ENCODE data around the gene IKBKE. TPM values are rescaled to one million over a fixed set of nuclear protein-coding genes. Genes with fewer than 3 reads are reported as not detected.
"Not testable (repeated sequence)": the region's sequence is repeated elsewhere in the genome, so short reads cannot be mapped to it uniquely, and the experiment has no call there.

The IKBKE gene
- total RNA-seq, 8 experiments from 2014 or later: 0.05 to 10.0 (median 3.3) TPM

- in situ Hi-C loops (cut with MboI; ENCODE audit: low pct_unique_long_range_greater_than_20kb in 2 of 9, low sequenced_read_pairs in 9 of 9, unreplicated experiment in 9 of 9): loop anchor here in 8 of 9 experiments (10.0 to 25.0 kb wide), 3 partner anchors 102 to 430 kb away; partner anchors contain the start of gene FCMR (in 4 of the 8)
- ATAC-seq (replicated peaks in 6 of 8): no peak
- WGBS, 10 experiments: 83 to 100% (median 100%) methylated on average over 1 to 2 of the region's 2 CpGs; no CpG with 5 or more reads in 5 of the 10 experiments
Measured at GRCh38 chr1:206482611-206483010, 12.3 kb downstream of the IKBKE start.

GRCh38 chr1:206483864-206484263 is 13.6 kb downstream of the IKBKE start:
- not testable (repeated sequence) for H3K4me1 ChIP-seq (replicated peaks in 1 of 2); ATAC-seq (replicated peaks in 6 of 8); H3K27ac ChIP-seq; H3K4me3 ChIP-seq
- WGBS, 10 experiments: 83 to 100% (median 95%) methylated on average over 1 of the region's 1 CpG; no CpG with 5 or more reads in 2 of the 10 experiments
- in situ Hi-C loops (cut with MboI; ENCODE audit: low pct_unique_long_range_greater_than_20kb in 2 of 9, low sequenced_read_pairs in 9 of 9, unreplicated experiment in 9 of 9): loop anchor here in 8 of 9 experiments (10.0 to 25.0 kb wide), 3 partner anchors 101 to 428 kb away; partner anchors contain the start of gene FCMR (in 4 of the 8)

More at GRCh38 chr1:206482611-206483010, 12.3 kb downstream of the IKBKE start:
- Histone ChIP-seq H3K27ac (no peak overlapping the region), H3K4me1 (replicated peaks in 1 of 2) (no peaks in the 10 kb centered on the region), H3K4me3 (no peak overlapping the region)

GRCh38 chr1:206484901-206485300 is 14.6 kb downstream of the IKBKE start:
- H3K4me3 ChIP-seq: no peak overlapping the region
- peaks cover 0 to 2% of the 10 kb centered on the region in 2 donors for H3K4me1 ChIP-seq (replicated peaks in 1 of 2)
- WGBS, 10 experiments: 88 to 100% (median 93%) methylated on average over 3 to 10 of the region's 10 CpGs; no CpG with 5 or more reads in 3 of the 10 experiments
- in situ Hi-C loops (cut with MboI; ENCODE audit: low pct_unique_long_range_greater_than_20kb in 2 of 9, low sequenced_read_pairs in 9 of 9, unreplicated experiment in 9 of 9): loop anchor here (5.0 to 25.0 kb wide), 5 partner anchors 97 to 427 kb away; partner anchors contain the start of gene FCMR (in 4 of the 9)
- no peak for ATAC-seq (replicated peaks in 6 of 8)
- H3K27ac ChIP-seq: no peak overlapping the region

- in situ Hi-C loops (cut with MboI; ENCODE audit: low pct_unique_long_range_greater_than_20kb in 2 of 9, low sequenced_read_pairs in 9 of 9, unreplicated experiment in 9 of 9): loop anchor here (5.0 to 25.0 kb wide), 5 partner anchors 95 to 425 kb away; partner anchors contain the start of gene FCMR (in 4 of the 9)
- H3K27ac ChIP-seq: no peak overlapping the region
- no peak overlapping the region for H3K4me3 ChIP-seq
- H3K4me1 ChIP-seq (replicated peaks in 1 of 2): peaks cover 9 to 12% of the 10 kb centered on the region in 2 donors
- ATAC-seq (replicated peaks in 6 of 8): no peak
- WGBS, 10 experiments: 60 to 93% (median 84%) methylated on average over 2 to 15 of the region's 15 CpGs; no CpG with 5 or more reads in 2 of the 10 experiments
Measured at GRCh38 chr1:206486995-206487788, 16.9 kb downstream of the IKBKE start.

GRCh38 chr1:206487970-206488369 is 17.7 kb downstream of the IKBKE start:
- Histone ChIP-seq H3K4me1 (replicated peaks in 1 of 2) (peaks cover 9 to 12% of the 10 kb centered on the region in 2 donors), H3K4me3 (no peak overlapping the region), H3K27ac (no peak overlapping the region)
- in situ Hi-C loops (cut with MboI; ENCODE audit: low pct_unique_long_range_greater_than_20kb in 2 of 9, low sequenced_read_pairs in 9 of 9, unreplicated experiment in 9 of 9): loop anchor here (5.0 to 25.0 kb wide), 5 partner anchors 94 to 424 kb away; partner anchors contain the start of gene FCMR (in 4 of the 9)
- no peak for ATAC-seq (replicated peaks in 6 of 8)
- 80 to 100% (median 92%) methylated on average over 1 to 7 of the region's 7 CpGs; no CpG with 5 or more reads in 4 of the 10 experiments for WGBS, 10 experiments

- H3K27ac ChIP-seq: no peak overlapping the region
- in situ Hi-C loops (cut with MboI; ENCODE audit: low pct_unique_long_range_greater_than_20kb in 2 of 9, low sequenced_read_pairs in 9 of 9, unreplicated experiment in 9 of 9): loop anchor here (5.0 to 25.0 kb wide), 5 partner anchors 94 to 424 kb away; partner anchors contain the start of gene FCMR (in 4 of the 9)
- no peak overlapping the region for H3K4me3 ChIP-seq
- ATAC-seq (replicated peaks in 6 of 8): no peak
- WGBS, 10 experiments: 29 to 100% (median 67%) methylated on average over 1 to 2 of the region's 3 CpGs; no CpG with 5 or more reads in 3 of the 10 experiments
- H3K4me1 ChIP-seq (replicated peaks in 1 of 2): peaks cover 9 to 12% of the 10 kb centered on the region in 2 donors
Measured at GRCh38 chr1:206488466-206488865, 18.2 kb downstream of the IKBKE start.

GRCh38 chr1:206489980-206490770 is 19.9 kb downstream of the IKBKE start:
- no peak overlapping the region for H3K27ac ChIP-seq

GRCh38 chr1:206490771-206491405 is 20.6 kb downstream of the IKBKE start:
- ATAC-seq (replicated peaks in 6 of 8): peak in 5 of 8 experiments; percentile 16 to 73 (median 58)
- WGBS, 10 experiments: 46 to 91% (median 75%) methylated on average over 3 to 9 of the region's 12 CpGs
- H3K27ac ChIP-seq: no peak overlapping the region
- no peak overlapping the region for H3K4me3 ChIP-seq
- in situ Hi-C loops (cut with MboI; ENCODE audit: low pct_unique_long_range_greater_than_20kb in 2 of 9, low sequenced_read_pairs in 9 of 9, unreplicated experiment in 9 of 9): loop anchor here in 6 of 9 experiments (25.0 kb wide), 2 partner anchors 96 to 421 kb away; partner anchors contain the start of gene FCMR (in 4 of the 6)
- H3K4me1 ChIP-seq (replicated peaks in 1 of 2): peaks cover 9 to 12% of the 10 kb centered on the region in 2 donors

More at GRCh38 chr1:206489980-206490770, 19.9 kb downstream of the IKBKE start:
- ATAC-seq (replicated peaks in 6 of 8): peak; percentile 79 to 98 (median 90)
- WGBS, 10 experiments: 42 to 77% (median 61%) methylated on average over 2 to 10 of the region's 22 CpGs; no CpG with 5 or more reads in 5 of the 10 experiments
- in situ Hi-C loops (cut with MboI; ENCODE audit: low pct_unique_long_range_greater_than_20kb in 2 of 9, low sequenced_read_pairs in 9 of 9, unreplicated experiment in 9 of 9): loop anchor here (5.0 to 25.0 kb wide), 5 partner anchors 92 to 422 kb away; partner anchors contain the start of gene FCMR (in 4 of the 9)
- H3K4me3 ChIP-seq: no peak overlapping the region
- peaks cover 9 to 12% of the 10 kb centered on the region in 2 donors for H3K4me1 ChIP-seq (replicated peaks in 1 of 2)

GRCh38 chr1:206491616-206492015 is 21.3 kb downstream of the IKBKE start:
- 60 to 100% (median 81%) methylated on average over 3 to 4 of the region's 4 CpGs; no CpG with 5 or more reads in 7 of the 10 experiments for WGBS, 10 experiments
- in situ Hi-C loops (cut with MboI; ENCODE audit: low pct_unique_long_range_greater_than_20kb in 2 of 9, low sequenced_read_pairs in 9 of 9, unreplicated experiment in 9 of 9): loop anchor here in 6 of 9 experiments (25.0 kb wide), 2 partner anchors 96 to 421 kb away; partner anchors contain the start of gene FCMR (in 4 of the 6)
- Histone ChIP-seq H3K4me3 (no peak overlapping the region), H3K4me1 (replicated peaks in 1 of 2) (peaks cover 9 to 12% of the 10 kb centered on the region in 2 donors), H3K27ac (no peak overlapping the region)
- peak in 2 of 8 experiments; percentile 31 to 53 for ATAC-seq (replicated peaks in 6 of 8)

- peaks cover 9 to 12% of the 10 kb centered on the region in 2 donors for H3K4me1 ChIP-seq (replicated peaks in 1 of 2)
- in situ Hi-C loops (cut with MboI; ENCODE audit: low pct_unique_long_range_greater_than_20kb in 2 of 9, low sequenced_read_pairs in 9 of 9, unreplicated experiment in 9 of 9): loop anchor here in 6 of 9 experiments (25.0 kb wide), 2 partner anchors 95 to 420 kb away; partner anchors contain the start of gene FCMR (in 4 of the 6)
- no peak overlapping the region for H3K27ac ChIP-seq
- no peak for ATAC-seq (replicated peaks in 6 of 8)
- H3K4me3 ChIP-seq: no peak overlapping the region
- 92 to 100% (median 92%) methylated on average over 1 to 10 of the region's 10 CpGs; no CpG with 5 or more reads in 5 of the 10 experiments for WGBS, 10 experiments
Measured at GRCh38 chr1:206492589-206492988, 22.3 kb downstream of the IKBKE start.

- in situ Hi-C loops (cut with MboI; ENCODE audit: low pct_unique_long_range_greater_than_20kb in 2 of 9, low sequenced_read_pairs in 9 of 9, unreplicated experiment in 9 of 9): loop anchor here in 6 of 9 experiments (25.0 kb wide), 2 partner anchors 94 to 419 kb away; partner anchors contain the start of gene FCMR (in 4 of the 6)
- H3K27ac ChIP-seq: no peak overlapping the region
- WGBS, 10 experiments: 79 to 100% (median 87%) methylated on average over 1 to 8 of the region's 9 CpGs; no CpG with 5 or more reads in 4 of the 10 experiments
Measured at GRCh38 chr1:206493279-206493678, 23.0 kb downstream of the IKBKE start.

More at GRCh38 chr1:206493279-206493678, 23.0 kb downstream of the IKBKE start:
- Histone ChIP-seq H3K4me1 (replicated peaks in 1 of 2) (peaks cover 9 to 12% of the 10 kb centered on the region in 2 donors), H3K4me3 (no peak overlapping the region)
- ATAC-seq (replicated peaks in 6 of 8): no peak

Data from motor neuron (in vitro differentiated cells).